Glomerular endothelial cell (primary cell): ENCODE measurements around the gene KCNK3. TPM values are rescaled to one million over a fixed set of nuclear protein-coding genes. Genes with fewer than 3 reads are reported as not detected.
"Not testable (repeated sequence)": the region's sequence is repeated elsewhere in the genome, so short reads cannot be mapped to it uniquely, and the experiment has no call there.

Experiments
- DNase-seq: peaks from one replicate; pipeline ENCODE4 v3.0.0-alpha.2; 2011; ENCODE audit warnings: low read depth, low spot score; ENCODE audit errors: extremely low read depth
- total RNA-seq: library from RNA; depleted of rRNA; stranded (reverse); fragments of >200 nt; gene quantifications from 2 replicates; pipeline ENCODE4 v1.2.3, GENCODE V29; 2015

Gene KCNK3
- total RNA-seq, 1 donor from 2014 or later: 1.3 TPM

- DNase-seq: no peak
Observed at GRCh38 chr2:26754539-26754938, 62.0 kb downstream of the KCNK3 start.

- no peak for DNase-seq
Observed at GRCh38 chr2:26754972-26755670, 62.6 kb downstream of the KCNK3 start.

GRCh38 chr2:26756337-26756736 lies 63.8 kb downstream of the KCNK3 start:
- no peak for DNase-seq

- DNase-seq: peak; percentile 97
Observed at GRCh38 chr2:26757873-26758789, 65.6 kb downstream of the KCNK3 start.

DNA sequence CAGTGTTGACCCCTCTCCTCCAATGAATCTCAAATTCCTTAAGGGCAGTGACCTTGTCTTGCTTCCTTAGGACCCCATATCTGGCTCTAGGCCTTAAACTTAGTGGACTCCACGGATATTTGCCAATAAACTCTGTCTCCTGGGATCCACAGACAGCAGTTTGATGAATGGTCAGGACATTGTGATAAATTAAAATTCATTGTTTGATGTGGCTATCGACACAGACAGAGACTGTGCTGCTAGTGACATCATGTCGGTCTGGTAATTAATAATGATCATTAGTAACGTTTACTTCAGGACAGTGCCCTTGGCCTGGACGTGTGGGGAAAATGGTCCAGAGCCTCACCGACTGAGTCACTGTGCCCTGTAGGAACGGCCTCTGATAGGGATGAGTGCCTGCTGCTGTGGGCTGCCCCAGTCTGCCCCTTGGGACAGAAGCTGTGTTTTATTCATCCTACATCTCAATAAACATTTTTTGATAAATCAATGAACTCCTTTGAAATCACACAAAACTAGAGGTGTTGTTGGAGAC lies 66.3 kb downstream of the KCNK3 start:
- no peak for DNase-seq

DNA sequence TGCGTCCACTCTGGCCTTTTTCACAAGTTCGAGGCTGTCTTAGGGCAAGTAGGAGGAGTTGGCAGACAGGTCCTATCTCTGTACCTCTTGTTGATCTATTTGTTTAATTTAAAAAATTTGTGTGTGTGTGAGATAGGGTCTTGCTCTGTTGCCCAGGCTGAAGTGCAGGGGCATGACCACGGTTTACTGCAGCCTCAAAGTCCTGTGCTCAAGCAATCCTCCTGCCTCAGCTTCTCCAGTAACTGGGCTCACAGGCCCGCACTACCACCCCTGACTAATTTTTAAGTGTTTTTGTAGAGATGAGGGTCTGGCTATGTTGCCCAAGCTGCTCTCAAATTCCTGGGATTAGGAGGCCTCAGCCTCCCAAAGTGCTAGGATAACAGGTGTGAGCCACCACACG lies 67.3 kb downstream of the KCNK3 start:
- no peak for DNase-seq

DNA sequence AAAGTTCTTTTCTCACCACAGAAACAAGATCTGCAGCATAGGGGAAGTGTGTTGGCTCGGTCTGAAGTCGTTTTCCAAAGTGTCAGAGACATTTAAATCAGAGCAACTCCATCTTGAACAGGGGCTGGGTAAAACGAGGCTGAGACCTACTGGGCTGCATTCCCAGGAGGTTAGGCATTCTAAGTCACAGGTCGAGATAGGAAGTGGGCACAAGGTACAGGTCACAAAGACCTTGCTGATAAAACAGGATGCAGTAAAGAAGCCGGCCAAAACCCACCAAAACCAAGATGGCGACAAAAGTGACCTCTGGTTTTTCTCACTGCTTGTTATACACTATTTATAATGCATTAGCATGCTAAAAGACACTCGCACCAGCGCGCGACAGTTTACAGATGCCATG lies 68.5 kb downstream of the KCNK3 start:
- DNase-seq: not testable (repeated sequence)

- no peak for DNase-seq
Observed at GRCh38 chr2:26763019-26763418, 70.5 kb downstream of the KCNK3 start.

DNA sequence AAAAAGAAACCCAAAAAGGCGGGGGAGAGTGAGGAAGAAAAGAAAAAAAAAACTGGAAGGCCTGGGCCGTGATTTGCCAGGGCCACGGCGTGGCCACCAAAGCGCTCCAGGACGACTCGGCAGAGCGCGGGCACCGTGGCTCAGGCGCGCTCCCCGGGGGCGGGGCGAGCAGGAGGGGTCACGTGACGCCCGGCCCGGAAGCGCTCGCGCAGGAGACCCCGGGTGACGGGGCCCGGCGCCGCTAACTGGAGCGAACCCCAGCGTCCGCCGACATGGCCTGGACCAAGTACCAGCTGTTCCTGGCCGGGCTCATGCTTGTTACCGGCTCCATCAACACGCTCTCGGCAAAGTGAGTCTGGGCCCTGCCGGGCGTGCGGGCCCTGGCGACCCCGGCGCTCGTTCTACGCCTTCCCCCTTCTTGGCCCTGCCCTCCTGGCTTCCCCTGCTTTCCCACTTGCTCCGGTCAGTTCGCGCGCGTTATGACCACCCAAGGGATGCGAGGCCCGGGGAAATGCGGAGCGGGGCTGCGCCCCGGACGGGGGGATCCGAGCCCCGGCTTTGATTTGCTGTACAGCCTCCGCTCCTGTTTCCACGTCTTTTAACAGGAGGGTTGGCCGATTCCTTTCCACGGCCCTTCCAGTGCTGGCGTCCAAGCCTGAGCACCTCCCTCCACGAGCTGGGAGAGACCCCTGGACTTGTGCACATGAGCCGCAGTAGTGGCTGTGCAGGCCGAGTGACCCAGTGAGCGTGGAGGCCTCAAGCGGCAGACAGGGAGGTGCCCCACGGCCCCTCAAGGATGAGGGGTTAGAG lies 71.8 kb downstream of the KCNK3 start, which contains the start of gene SLC35F6:
Gene SLC35F6 (plus strand): TSS at position 207 of the 810 bp plus-strand sequence. CDS start 66 bp downstream, at position 273.
- DNase-seq: no peak

DNA sequence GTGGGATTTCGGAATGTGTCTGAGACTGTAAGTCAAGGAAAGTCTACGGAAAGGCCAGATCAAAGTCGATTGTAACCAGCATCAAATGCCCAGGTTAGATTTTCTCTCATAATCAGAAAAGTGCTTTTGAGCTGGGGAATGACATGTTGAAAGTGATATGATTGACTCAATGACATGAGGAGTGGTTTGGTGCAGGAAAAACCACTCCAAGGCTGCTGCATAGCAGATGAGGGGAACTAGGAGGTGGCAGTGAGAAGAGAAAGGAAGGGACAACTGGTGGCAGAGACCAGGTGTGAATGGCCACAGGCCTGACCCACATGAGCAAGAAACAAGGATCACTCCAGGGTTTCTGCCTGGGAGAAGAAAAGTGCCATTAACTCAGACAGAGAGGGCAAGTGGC lies 72.4 kb downstream of the KCNK3 start:
- no peak for DNase-seq

DNA sequence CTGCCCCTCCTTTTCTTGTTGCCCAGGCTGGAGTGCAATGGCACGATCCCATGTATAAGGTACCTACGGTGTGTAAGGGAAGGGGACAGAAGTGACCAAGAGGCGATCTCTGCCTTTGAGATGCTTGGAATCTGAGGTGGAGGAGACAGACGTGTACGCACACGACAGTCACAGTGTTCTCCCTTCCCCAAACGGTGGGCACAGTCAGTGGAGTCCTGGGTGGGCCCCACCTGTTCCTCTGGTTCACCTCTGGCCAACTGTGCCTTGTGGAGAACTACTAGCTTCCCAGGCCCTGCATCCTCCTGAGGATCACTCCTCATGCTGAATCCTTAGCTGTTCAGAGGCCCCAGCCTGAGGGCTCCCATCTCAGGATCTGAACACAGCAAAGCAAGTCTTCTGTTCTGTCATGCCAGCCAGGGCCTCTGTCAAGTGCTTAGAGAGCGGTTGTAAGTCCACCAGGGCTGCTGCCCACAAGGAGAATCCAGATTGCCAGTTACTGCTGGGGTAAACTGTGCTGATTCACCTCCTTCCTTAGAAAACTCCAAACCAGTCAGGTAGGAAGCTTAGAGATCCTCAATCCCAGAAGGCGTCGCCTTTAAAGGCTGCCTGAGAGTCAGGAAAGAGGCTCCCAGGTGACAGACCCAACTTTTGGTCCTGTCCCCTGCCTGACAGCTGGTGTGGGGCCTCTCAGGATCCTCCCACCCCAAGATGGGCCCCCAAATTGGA lies 73.1 kb downstream of the KCNK3 start:
- no peak for DNase-seq

GRCh38 chr2:26767129-26767528 lies 74.6 kb downstream of the KCNK3 start:
- DNase-seq: no peak

DNA sequence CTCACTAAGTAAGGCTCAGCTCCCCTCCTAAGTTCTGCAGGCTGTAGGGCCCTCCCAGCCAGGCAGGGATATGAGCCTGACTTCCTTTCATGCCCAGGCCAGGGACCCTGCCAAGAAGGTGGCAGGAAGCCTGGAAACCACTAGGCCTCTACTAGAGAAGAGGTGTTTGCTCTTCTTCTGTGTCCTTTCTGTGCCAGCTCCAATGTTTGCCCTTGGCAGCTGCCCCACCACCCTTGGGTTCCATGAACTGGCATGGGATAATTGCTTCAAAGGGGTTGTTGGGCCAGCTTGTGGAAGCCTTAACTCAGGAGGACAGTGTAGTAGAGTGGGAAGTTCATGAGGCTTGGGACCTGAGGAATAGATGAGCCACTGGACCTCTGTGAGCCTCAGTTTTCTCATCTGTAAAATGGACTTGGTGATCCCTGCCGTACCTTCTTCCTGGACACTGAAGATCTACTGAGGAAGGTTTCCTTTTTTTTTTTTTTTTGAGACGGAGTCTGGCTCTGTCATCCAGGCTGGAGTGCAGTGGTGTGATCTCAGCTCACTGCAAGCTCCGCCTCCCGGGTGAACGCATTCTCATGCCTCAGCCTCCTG lies 75.5 kb downstream of the KCNK3 start:
- DNase-seq: no peak

DNA sequence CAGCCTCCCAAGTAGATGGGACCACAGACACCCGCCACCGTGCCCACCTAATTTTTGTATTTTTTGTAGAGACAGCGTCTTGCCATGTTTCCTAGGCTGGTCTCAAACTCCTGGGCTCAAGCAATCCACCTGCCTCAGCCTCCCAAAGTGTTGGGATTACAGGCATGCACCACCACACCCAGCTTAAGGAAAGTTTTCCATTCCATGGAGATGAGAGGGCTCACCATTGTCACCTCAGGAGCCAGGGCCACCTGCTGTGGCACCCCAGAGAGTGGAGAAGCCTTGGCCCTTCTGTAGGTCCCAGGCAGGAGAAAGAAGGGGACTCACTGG lies 76.2 kb downstream of the KCNK3 start:
- no peak for DNase-seq

- no peak for DNase-seq
Observed at GRCh38 chr2:26769089-26769761, 76.7 kb downstream of the KCNK3 start.

DNA sequence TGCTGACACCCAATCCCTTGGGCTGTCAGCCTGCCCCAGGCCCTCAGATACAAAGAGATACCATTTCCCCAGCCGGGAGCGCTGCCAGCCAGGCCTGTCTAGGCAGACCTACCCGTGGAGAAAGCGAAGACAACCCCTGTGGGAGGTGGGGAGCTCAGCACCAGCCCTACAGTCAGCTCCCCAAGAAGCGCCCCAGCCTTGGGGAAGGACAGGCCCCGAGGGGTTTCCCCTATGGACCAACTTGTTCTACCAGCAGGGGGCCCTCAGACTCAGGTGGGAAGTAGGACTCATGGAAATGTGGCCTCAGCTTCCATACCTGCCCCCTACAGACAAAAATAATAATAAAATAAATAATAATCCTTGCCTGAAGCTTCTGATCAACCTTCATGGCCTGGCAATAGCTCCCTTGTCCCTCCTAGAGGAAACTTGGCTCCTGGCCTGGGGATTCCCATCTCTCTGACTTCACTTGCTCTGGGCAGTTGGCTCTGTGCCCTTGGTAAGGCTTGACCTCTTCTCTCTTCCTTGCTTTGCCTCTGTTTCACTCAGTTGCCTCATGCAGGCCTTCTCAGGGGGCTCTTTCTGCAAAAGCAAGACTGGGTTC lies 78.6 kb downstream of the KCNK3 start:
- DNase-seq: no peak

DNA sequence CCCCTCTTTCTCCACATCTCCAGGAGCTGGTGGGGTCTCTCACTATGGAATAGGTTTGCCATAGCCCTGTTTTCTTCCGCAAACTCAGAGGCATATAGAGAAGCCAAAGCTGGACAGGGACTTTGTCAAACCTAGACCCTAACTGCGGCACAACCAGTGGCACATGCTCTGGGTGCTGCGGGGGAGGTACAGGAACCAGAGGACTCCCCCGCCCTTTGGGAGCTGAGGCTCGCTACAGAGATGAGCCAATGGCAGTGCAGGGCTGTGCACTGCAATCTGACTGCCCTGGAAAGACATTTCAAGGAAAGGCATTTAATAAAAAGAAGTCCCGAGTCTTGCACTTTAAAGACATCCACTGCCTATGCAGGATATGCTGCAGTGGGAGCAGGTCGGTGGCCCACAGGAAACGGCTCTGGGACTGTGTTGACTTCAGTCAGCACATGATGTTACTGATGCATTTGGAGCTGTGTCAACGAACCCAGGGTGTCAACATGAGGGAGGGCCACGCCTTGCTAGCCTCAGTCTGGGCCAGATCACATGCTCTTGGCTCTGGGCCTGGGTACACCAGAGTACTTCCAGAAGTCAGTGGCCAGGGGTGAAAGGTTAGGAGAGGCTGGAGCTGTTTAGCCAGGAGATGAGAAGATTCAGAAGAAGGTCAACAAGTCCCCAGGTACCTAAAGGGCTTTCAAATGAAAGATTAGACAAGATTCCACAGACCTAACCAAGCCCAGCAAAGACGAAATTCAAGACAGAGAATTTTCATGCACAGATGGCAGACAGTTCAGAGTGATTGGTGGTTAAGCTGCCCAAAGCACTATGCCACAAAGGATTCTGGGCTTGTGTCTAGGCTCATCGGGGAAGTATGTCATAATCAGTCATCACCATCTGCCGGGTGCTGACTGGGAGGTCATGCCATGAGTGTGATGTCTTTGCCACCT lies 79.8 kb downstream of the KCNK3 start:
- DNase-seq: no peak
